Smooth muscle cell of the umbilical artery (primary cell): ENCODE measurements around the gene CCK. TPM values are rescaled to one million over a fixed set of nuclear protein-coding genes. Genes with fewer than 3 reads are reported as not detected.

Source experiments
- total RNA-seq: library from RNA; depleted of rRNA; stranded (reverse); fragments of >200 nt; gene quantifications from 2 replicates; pipeline ENCODE4 v1.2.3, GENCODE V29; 2014

Gene CCK
- total RNA-seq = 0.55 TPM in 1 of 2 replicates, not detected in the other

GRCh38 chr3:42266085-42266484 is at the start of gene CCK:
Gene CCK, minus strand, starts transcription at chr3:42266185. Its CDS starts 2,555 bp downstream, at chr3:42263630.

Other genes starting within 250 kb of the CCK start
- gene TRAK1, start 174.8 kb downstream of the CCK start, total RNA-seq = 17.5 and 25.7 TPM in 2 replicates
- gene LYZL4, start 144.4 kb upstream of the CCK start, total RNA-seq = not detected in 2 replicates
- gene VIPR1, start 236.5 kb upstream of the CCK start, total RNA-seq = not detected in 2 replicates